AG04450 (cell line): ENCODE data around the gene PIMREG. TPM values are rescaled to one million over a fixed set of nuclear protein-coding genes. Genes with fewer than 3 reads are reported as not detected.

Experiments
- CTCF ChIA-PET: fragments of 300-600, 350-600 bp; formaldehyde crosslinking; extraction: SDS; loops from one replicate; lab custom pipeline; 2022; ENCODE audit warnings: antibody characterized with exemption, inconsistent platforms; lab: Charles Lee
- POLR2A ChIA-PET: fragments of 350-600 bp; formaldehyde crosslinking; extraction: SDS; loops from one replicate; lab custom pipeline; 2021; ENCODE audit warnings: antibody characterized with exemption, inconsistent platforms; lab: Yijun Ruan, JAX
- DNase-seq: peaks from one replicate; pipeline ENCODE4 v3.0.0-alpha.2; 2011; ENCODE audit warnings: low read depth, low spot score
- H3K27ac ChIP-seq: one replicate; pipeline ENCODE4 v1.5.1; 2012; ENCODE audit warnings: low read depth, low read length, control low read depth
- H3K27me3 ChIP-seq: one replicate; pipeline ENCODE4 v1.6.0; 2012; ENCODE audit warnings: low read length; ENCODE audit not compliant: control insufficient read depth, insufficient read depth
- H3K4me3 ChIP-seq: 2 replicates; pipeline ENCODE4 v1.5.1; 2011; ENCODE audit warnings: mild to moderate bottlenecking, low read depth, low read length, control low read depth
- H3K9me3 ChIP-seq: 2 replicates; pipeline ENCODE4 v1.5.1; 2012; ENCODE audit warnings: low read length; ENCODE audit not compliant: control insufficient read depth, insufficient read depth
- CTCF ChIP-seq: IDR thresholded peaks from 2 replicates; pipeline ENCODE4 v1.5.1; 2011; ENCODE audit warnings: low read depth, low read length, control low read depth, inconsistent platforms
- polyA minus RNA-seq: library from RNA; depleted of rRNA, polyadenylated mRNA; stranded (reverse); fragments of >200 nt; gene quantifications from 2 replicates; pipeline ENCODE4 v1.2.3, GENCODE V29; 2011; rRNA and poly(A)+ RNA removed
- polyA plus RNA-seq: library from polyadenylated mRNA; depleted of rRNA; stranded (reverse); fragments of >200 nt; gene quantifications from 2 replicates; pipeline ENCODE4 v1.2.3, GENCODE V29; 2011; rRNA removed

PIMREG gene
- polyA plus RNA-seq: 7.0 and 7.7 TPM in 2 replicates
- 4.5 and 5.0 TPM in 2 replicates for polyA minus RNA-seq

- peak within 1 kb of the TSS; percentile 84 for H3K27ac ChIP-seq
- H3K9me3 ChIP-seq: no peaks in the 10 kb centered on the region
- no peaks in the 10 kb centered on the region for H3K27me3 ChIP-seq
- ChIA-PET CTCF (interaction anchor here (0.6 to 1.0 kb wide), 3 partner anchors 29 to 967 kb away, joined by 3 to 7 read pairs (median 3); no protein-coding TSS in a partner anchor), POLR2A (interaction anchor here (0.6 to 1.4 kb wide), 4 partner anchors 78 to 951 kb away, joined by 3 to 7 read pairs (median 4); partner anchors contain the start of genes KIAA0753, NLRP1 and TXNDC17)
- H3K4me3 ChIP-seq: peak within 1 kb of the TSS; percentile 75
- DNase-seq: peak; percentile 68
- no peak for TF ChIP-seq CTCF
These were observed at the start of gene PIMREG for GRCh38 chr17:6443692-6444570. Gene PIMREG, plus strand, starts transcription at chr17:6444455. Its CDS starts 656 bp downstream, at chr17:6445111.

- no peaks in the 10 kb centered on the region for H3K9me3 ChIP-seq
- H3K27ac ChIP-seq: no peak overlapping the region
- POLR2A ChIA-PET: no interaction called here
- DNase-seq: no peak
- H3K4me3 ChIP-seq: no peak overlapping the region
- no peak for TF ChIP-seq CTCF
- H3K27me3 ChIP-seq: peaks cover 3% of the 10 kb centered on the region
- CTCF ChIA-PET: interaction anchor here (0.7 kb wide), 1 partner anchor 201 kb away, joined by 3 read pairs; no protein-coding TSS in a partner anchor
These were observed 45.3 kb upstream of the PIMREG start for GRCh38 chr17:6398955-6399354.

- no peak overlapping the region for H3K27ac ChIP-seq
- no peaks in the 10 kb centered on the region for H3K9me3 ChIP-seq
- CTCF ChIA-PET: no interaction called here
- no peak for TF ChIP-seq CTCF
- peaks cover 2% of the 10 kb centered on the region for H3K27me3 ChIP-seq
- POLR2A ChIA-PET: no interaction called here
- no peak overlapping the region for H3K4me3 ChIP-seq
- DNase-seq: no peak
These were observed 42.0 kb upstream of the PIMREG start for GRCh38 chr17:6402258-6402657.

GRCh38 chr17:6408276-6408675 lies 36.0 kb upstream of the PIMREG start:
- ChIA-PET CTCF (no interaction called here), POLR2A (no interaction called here)
- Histone ChIP-seq H3K27ac (no peak overlapping the region), H3K9me3 (no peaks in the 10 kb centered on the region), H3K4me3 (no peak overlapping the region), H3K27me3 (peaks cover 10% of the 10 kb centered on the region)
- no peak for DNase-seq
- TF ChIP-seq CTCF: no peak

GRCh38 chr17:6408735-6409134 lies 35.5 kb upstream of the PIMREG start:
- ChIA-PET POLR2A (no interaction called here), CTCF (no interaction called here)
- Histone ChIP-seq H3K27me3 (peaks cover 10% of the 10 kb centered on the region), H3K27ac (no peak overlapping the region), H3K4me3 (no peak overlapping the region), H3K9me3 (no peaks in the 10 kb centered on the region)
- no peak for TF ChIP-seq CTCF
- no peak for DNase-seq
